Measurements from ENCODE around the gene PTPN12. TPM values are rescaled to one million over a fixed set of nuclear protein-coding genes. Genes with fewer than 3 reads are reported as not detected.

Gene PTPN12
- polyA plus RNA-seq, 4 donors, result 14.3 to 39.1 (median 21.9) TPM

GRCh38 chr7:77664715-77665114, 127.6 kb downstream of the PTPN12 start:
- no peaks in the 10 kb centered on the region for H3K27me3 ChIP-seq (ENCODE audit: control insufficient read depth in 3 of 3, insufficient read depth in 3 of 3, low read length in 3 of 3)
- no peak for FAIRE-seq
- no peaks in the 10 kb centered on the region for H3K9me3 ChIP-seq (ENCODE audit: control insufficient read depth in 2 of 2, insufficient read depth in 1 of 2, low read depth in 1 of 2, low read length in 1 of 2)
- no peak overlapping the region for H3K4me3 ChIP-seq (ENCODE audit: low read depth in 1 of 3, low read length in 3 of 3)
- H3K36me3 ChIP-seq (ENCODE audit: control insufficient read depth in 3 of 3, insufficient read depth in 2 of 3, low read depth in 1 of 3, low read length in 3 of 3), result peaks cover 0 to 6% (median 0%) of the 10 kb centered on the region in 3 donors
- DNase-seq, result no peak
- peaks cover 0 to 14% (median 0%) of the 10 kb centered on the region in 3 donors for H3K4me1 ChIP-seq (ENCODE audit: control insufficient read depth in 3 of 3, insufficient read depth in 2 of 3, low read depth in 1 of 3, low read length in 2 of 3)
- no peak overlapping the region for H3K27ac ChIP-seq (ENCODE audit: low read depth in 1 of 3, low read length in 2 of 3)

- peaks cover 0 to 4% (median 0%) of the 10 kb centered on the region in 3 donors for H3K36me3 ChIP-seq (ENCODE audit: control insufficient read depth in 3 of 3, insufficient read depth in 2 of 3, low read depth in 1 of 3, low read length in 3 of 3)
- H3K4me1 ChIP-seq (ENCODE audit: control insufficient read depth in 3 of 3, insufficient read depth in 2 of 3, low read depth in 1 of 3, low read length in 2 of 3), result peaks cover 0 to 14% (median 0%) of the 10 kb centered on the region in 3 donors
Observed at GRCh38 chr7:77665161-77665560, 128.1 kb downstream of the PTPN12 start.

GRCh38 chr7:77667459-77668086, 130.5 kb downstream of the PTPN12 start:
- Histone ChIP-seq H3K27ac (ENCODE audit: low read depth in 1 of 3, low read length in 2 of 3) (no peak overlapping the region), H3K9me3 (ENCODE audit: control insufficient read depth in 2 of 2, insufficient read depth in 1 of 2, low read depth in 1 of 2, low read length in 1 of 2) (no peaks in the 10 kb centered on the region), H3K27me3 (ENCODE audit: control insufficient read depth in 3 of 3, insufficient read depth in 3 of 3, low read length in 3 of 3) (no peaks in the 10 kb centered on the region), H3K4me3 (ENCODE audit: low read depth in 1 of 3, low read length in 3 of 3) (no peak overlapping the region), H3K4me1 (ENCODE audit: control insufficient read depth in 3 of 3, insufficient read depth in 2 of 3, low read depth in 1 of 3, low read length in 2 of 3) (peaks cover 0 to 14% (median 0%) of the 10 kb centered on the region in 3 donors), H3K36me3 (ENCODE audit: control insufficient read depth in 3 of 3, insufficient read depth in 2 of 3, low read depth in 1 of 3, low read length in 3 of 3) (peaks cover 0 to 5% (median 0%) of the 10 kb centered on the region in 3 donors)
- FAIRE-seq (no peak), DNase-seq (peak; percentile 66)
- WGBS, 3 donors, result 40 to 77% (median 73%) methylated on average over 6 of the region's 6 CpGs

More at GRCh38 chr7:77665161-77665560, 128.1 kb downstream of the PTPN12 start:
- no peak for DNase-seq
- H3K9me3 ChIP-seq (ENCODE audit: control insufficient read depth in 2 of 2, insufficient read depth in 1 of 2, low read depth in 1 of 2, low read length in 1 of 2), result no peaks in the 10 kb centered on the region
- no peak overlapping the region for H3K27ac ChIP-seq (ENCODE audit: low read depth in 1 of 3, low read length in 2 of 3)
- FAIRE-seq, result no peak
- H3K4me3 ChIP-seq (ENCODE audit: low read depth in 1 of 3, low read length in 3 of 3), result no peak overlapping the region
- H3K27me3 ChIP-seq (ENCODE audit: control insufficient read depth in 3 of 3, insufficient read depth in 3 of 3, low read length in 3 of 3), result no peaks in the 10 kb centered on the region

DNA sequence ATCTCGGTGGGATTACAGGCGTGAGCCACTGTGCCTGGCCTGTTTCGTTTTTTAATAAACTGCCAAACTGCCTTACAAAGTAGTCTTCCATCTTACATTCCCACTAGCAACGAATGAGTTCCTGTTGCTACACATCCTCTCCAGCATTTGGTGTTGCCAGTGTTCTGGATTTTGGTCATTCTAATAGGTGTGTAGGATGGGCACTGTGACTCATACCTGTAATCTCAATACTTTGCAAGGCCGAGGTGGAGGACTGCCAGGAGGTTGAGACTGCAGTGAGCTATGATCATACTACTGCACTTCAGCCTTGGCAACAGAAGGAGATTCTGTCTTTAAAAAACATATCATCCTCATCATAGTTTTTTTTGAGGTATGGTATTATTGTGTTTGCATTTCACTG, 137.8 kb downstream of the PTPN12 start:
- H3K4me1 ChIP-seq (ENCODE audit: control insufficient read depth in 3 of 3, insufficient read depth in 2 of 3, low read depth in 1 of 3, low read length in 2 of 3), result peaks cover 0 to 4% (median 0%) of the 10 kb centered on the region in 3 donors
- no peaks in the 10 kb centered on the region for H3K27me3 ChIP-seq (ENCODE audit: control insufficient read depth in 3 of 3, insufficient read depth in 3 of 3, low read length in 3 of 3)
- DNase-seq (peak in 1 of 2 donors; percentile 91), FAIRE-seq (no peak)
- H3K4me3 ChIP-seq (ENCODE audit: low read depth in 1 of 3, low read length in 3 of 3), result no peak overlapping the region
- H3K36me3 ChIP-seq (ENCODE audit: control insufficient read depth in 3 of 3, insufficient read depth in 2 of 3, low read depth in 1 of 3, low read length in 3 of 3), result peaks cover 0 to 2% (median 2%) of the 10 kb centered on the region in 3 donors
- H3K27ac ChIP-seq (ENCODE audit: low read depth in 1 of 3, low read length in 2 of 3), result no peak overlapping the region
- no peaks in the 10 kb centered on the region for H3K9me3 ChIP-seq (ENCODE audit: control insufficient read depth in 2 of 2, insufficient read depth in 1 of 2, low read depth in 1 of 2, low read length in 1 of 2)
- WGBS, 3 donors, result 38 to 73% (median 42%) methylated on average over 5 of the region's 5 CpGs

DNA sequence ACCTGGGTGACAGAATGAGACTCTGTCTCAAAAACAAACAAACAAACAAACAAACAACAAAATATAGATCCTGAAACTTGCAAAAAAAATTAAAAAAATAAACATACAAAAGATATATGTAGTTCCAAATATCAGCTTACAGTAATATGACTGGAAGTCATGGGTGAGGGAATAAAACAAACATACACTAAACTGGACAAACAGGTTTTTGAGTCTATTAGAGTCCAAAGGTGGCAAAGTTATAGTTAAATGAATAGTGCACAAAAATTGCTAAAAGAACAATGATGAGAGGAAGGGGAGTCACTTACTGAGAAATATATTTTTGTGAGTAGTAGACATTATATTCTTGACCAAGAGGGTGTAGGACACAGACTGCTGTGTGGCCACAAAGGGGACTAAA, 142.5 kb downstream of the PTPN12 start:
- Histone ChIP-seq H3K4me3 (ENCODE audit: low read depth in 1 of 3, low read length in 3 of 3) (no peak overlapping the region), H3K4me1 (ENCODE audit: control insufficient read depth in 3 of 3, insufficient read depth in 2 of 3, low read depth in 1 of 3, low read length in 2 of 3) (peaks cover 0 to 5% (median 2%) of the 10 kb centered on the region in 3 donors), H3K9me3 (ENCODE audit: control insufficient read depth in 2 of 2, insufficient read depth in 1 of 2, low read depth in 1 of 2, low read length in 1 of 2) (no peaks in the 10 kb centered on the region), H3K27ac (ENCODE audit: low read depth in 1 of 3, low read length in 2 of 3) (peak overlapping the region in 1 of 3 donors; percentile 45), H3K27me3 (ENCODE audit: control insufficient read depth in 3 of 3, insufficient read depth in 3 of 3, low read length in 3 of 3) (no peaks in the 10 kb centered on the region), H3K36me3 (ENCODE audit: control insufficient read depth in 3 of 3, insufficient read depth in 2 of 3, low read depth in 1 of 3, low read length in 3 of 3) (peaks cover 2 to 22% (median 3%) of the 10 kb centered on the region in 3 donors)
- DNase-seq (peak; percentile 81 to 82), FAIRE-seq (no peak)

DNA sequence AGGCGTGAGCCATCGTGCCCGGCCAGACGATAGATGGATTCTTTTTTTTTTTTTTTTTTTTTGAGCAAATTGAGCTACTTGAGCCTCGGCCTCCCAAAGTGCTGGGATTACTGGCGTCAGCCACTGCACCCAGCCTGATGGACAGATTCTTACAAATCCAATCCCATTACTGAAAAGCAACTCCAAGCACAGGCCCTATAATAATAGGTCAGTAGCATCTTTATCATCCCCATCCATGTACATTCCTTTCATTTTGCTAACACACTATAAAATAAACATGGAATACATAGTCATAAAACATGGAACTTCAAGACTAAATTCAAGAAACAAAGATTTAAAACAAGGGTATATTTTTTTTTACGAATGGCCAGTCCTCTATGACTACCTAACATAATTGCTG, 143.2 kb downstream of the PTPN12 start:
- H3K9me3 ChIP-seq (ENCODE audit: control insufficient read depth in 2 of 2, insufficient read depth in 1 of 2, low read depth in 1 of 2, low read length in 1 of 2), result no peaks in the 10 kb centered on the region
- 81 to 92% (median 92%) methylated on average over 6 to 7 of the region's 7 CpGs for WGBS, 3 donors
- H3K36me3 ChIP-seq (ENCODE audit: control insufficient read depth in 3 of 3, insufficient read depth in 2 of 3, low read depth in 1 of 3, low read length in 3 of 3), result peaks cover 2 to 22% (median 3%) of the 10 kb centered on the region in 3 donors
- H3K27ac ChIP-seq (ENCODE audit: low read depth in 1 of 3, low read length in 2 of 3), result no peak overlapping the region
- FAIRE-seq (no peak), DNase-seq (no peak)
- peaks cover 0 to 8% (median 2%) of the 10 kb centered on the region in 3 donors for H3K4me1 ChIP-seq (ENCODE audit: control insufficient read depth in 3 of 3, insufficient read depth in 2 of 3, low read depth in 1 of 3, low read length in 2 of 3)
- H3K4me3 ChIP-seq (ENCODE audit: low read depth in 1 of 3, low read length in 3 of 3), result no peak overlapping the region
- H3K27me3 ChIP-seq (ENCODE audit: control insufficient read depth in 3 of 3, insufficient read depth in 3 of 3, low read length in 3 of 3), result no peaks in the 10 kb centered on the region

- WGBS, 3 donors, result 54 to 64% (median 61%) methylated on average over 9 of the region's 9 CpGs
- Histone ChIP-seq H3K27me3 (ENCODE audit: control insufficient read depth in 3 of 3, insufficient read depth in 3 of 3, low read length in 3 of 3) (no peaks in the 10 kb centered on the region), H3K4me1 (ENCODE audit: control insufficient read depth in 3 of 3, insufficient read depth in 2 of 3, low read depth in 1 of 3, low read length in 2 of 3) (peaks cover 4 to 18% (median 11%) of the 10 kb centered on the region in 3 donors), H3K36me3 (ENCODE audit: control insufficient read depth in 3 of 3, insufficient read depth in 2 of 3, low read depth in 1 of 3, low read length in 3 of 3) (peaks cover 0 to 25% (median 3%) of the 10 kb centered on the region in 3 donors), H3K4me3 (ENCODE audit: low read depth in 1 of 3, low read length in 3 of 3) (no peak overlapping the region), H3K9me3 (ENCODE audit: control insufficient read depth in 2 of 2, insufficient read depth in 1 of 2, low read depth in 1 of 2, low read length in 1 of 2) (no peaks in the 10 kb centered on the region), H3K27ac (ENCODE audit: low read depth in 1 of 3, low read length in 2 of 3) (peak overlapping the region in 1 of 3 donors; percentile 39)
- FAIRE-seq (no peak), DNase-seq (no peak)
Observed at GRCh38 chr7:77684030-77684429, 146.9 kb downstream of the PTPN12 start.

- 9 to 34% (median 31%) methylated on average over 5 of the region's 5 CpGs for WGBS, 3 donors
- H3K36me3 ChIP-seq (ENCODE audit: control insufficient read depth in 3 of 3, insufficient read depth in 2 of 3, low read depth in 1 of 3, low read length in 3 of 3), result peaks cover 0 to 30% (median 3%) of the 10 kb centered on the region in 3 donors
- H3K9me3 ChIP-seq (ENCODE audit: control insufficient read depth in 2 of 2, insufficient read depth in 1 of 2, low read depth in 1 of 2, low read length in 1 of 2), result no peaks in the 10 kb centered on the region
- no peak overlapping the region for H3K4me3 ChIP-seq (ENCODE audit: low read depth in 1 of 3, low read length in 3 of 3)
- H3K4me1 ChIP-seq (ENCODE audit: control insufficient read depth in 3 of 3, insufficient read depth in 2 of 3, low read depth in 1 of 3, low read length in 2 of 3), result peaks cover 4 to 16% (median 12%) of the 10 kb centered on the region in 3 donors
- DNase-seq (peak; percentile 60 to 67), FAIRE-seq (no peak)
- H3K27ac ChIP-seq (ENCODE audit: low read depth in 1 of 3, low read length in 2 of 3), result peak overlapping the region; percentile 36 to 56 (median 50)
- H3K27me3 ChIP-seq (ENCODE audit: control insufficient read depth in 3 of 3, insufficient read depth in 3 of 3, low read length in 3 of 3), result no peaks in the 10 kb centered on the region
Observed at GRCh38 chr7:77685233-77685632, 148.1 kb downstream of the PTPN12 start.

Data from small intestine (tissue), 7 donors.